ENCODE measurements around the gene JAZF1. TPM values are rescaled to one million over a fixed set of nuclear protein-coding genes. Genes with fewer than 3 reads are reported as not detected.

Gene JAZF1
- total RNA-seq, 1 experiment from 2014 or later, result 6.9 TPM

DNA sequence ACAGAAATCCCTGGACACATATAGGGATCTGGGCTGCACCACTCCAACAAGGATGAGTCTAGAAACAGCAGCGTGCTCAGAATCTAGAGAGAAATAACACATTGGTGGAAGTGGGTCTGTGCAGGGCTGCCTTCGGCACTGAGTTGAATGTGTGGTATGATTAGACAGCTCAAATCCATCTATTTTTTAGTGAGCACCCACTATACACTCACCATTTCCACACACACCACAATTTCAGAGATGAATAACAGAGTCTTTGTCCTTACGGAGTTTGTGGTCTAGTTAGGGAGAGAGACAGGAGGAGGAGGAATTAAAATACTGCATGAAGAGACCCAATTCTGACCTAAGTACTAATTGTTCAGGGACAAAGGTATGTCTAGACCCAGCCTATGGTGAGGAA lies 44.2 kb downstream of the JAZF1 start:
- no peak for DNase-seq (ENCODE audit: low read depth)

GRCh38 chr7:28135760-28136159 lies 44.8 kb downstream of the JAZF1 start:
- DNase-seq (ENCODE audit: low read depth), result no peak

GRCh38 chr7:28135315-28135714 lies 45.3 kb downstream of the JAZF1 start:
- no peak for DNase-seq (ENCODE audit: low read depth)

GRCh38 chr7:28133872-28134271 lies 46.7 kb downstream of the JAZF1 start:
- no peak for DNase-seq (ENCODE audit: low read depth)

DNA sequence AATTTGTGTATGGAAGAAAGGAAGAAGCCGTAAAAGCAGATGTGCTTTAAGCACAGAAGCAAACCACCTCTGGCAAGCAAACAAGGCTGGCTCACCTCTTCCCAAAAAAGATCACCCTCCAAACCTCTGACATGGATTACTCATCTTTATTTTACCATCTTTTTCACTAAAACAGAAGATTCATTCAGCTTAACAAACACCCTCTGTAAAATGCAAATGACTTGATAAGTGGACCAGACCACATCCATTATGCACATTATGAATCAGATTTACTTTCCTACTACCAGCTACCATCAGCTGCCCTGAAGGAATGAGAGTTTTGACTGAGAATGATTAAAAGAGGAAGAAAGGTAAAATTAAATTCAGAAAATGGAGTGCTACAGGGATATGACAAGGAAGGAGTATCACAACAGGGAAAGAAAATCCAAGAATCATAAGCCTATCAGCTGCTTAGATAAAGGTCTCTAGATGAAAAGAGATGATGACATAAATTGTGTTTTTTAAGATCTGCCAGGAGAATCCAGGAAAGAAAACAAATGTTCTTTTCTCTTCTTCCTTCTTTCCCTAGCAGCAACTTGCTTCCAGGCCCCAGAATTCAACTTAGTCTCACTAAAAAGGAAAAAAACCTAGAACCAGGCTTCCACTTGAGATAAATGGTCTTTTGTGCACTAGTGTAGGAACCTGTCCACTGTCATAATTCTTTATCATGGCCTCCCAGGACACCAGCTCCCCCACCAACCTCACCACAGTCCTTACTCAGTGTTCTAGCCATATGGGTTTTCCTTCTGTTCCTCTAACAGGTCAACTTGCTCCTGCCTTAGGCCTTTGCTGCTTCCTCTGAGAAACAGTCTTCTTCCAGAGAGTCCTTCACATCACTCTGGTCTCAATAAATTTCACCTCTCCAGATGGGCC lies 47.4 kb downstream of the JAZF1 start:
- DNase-seq (ENCODE audit: low read depth), result peak; percentile 24

DNA sequence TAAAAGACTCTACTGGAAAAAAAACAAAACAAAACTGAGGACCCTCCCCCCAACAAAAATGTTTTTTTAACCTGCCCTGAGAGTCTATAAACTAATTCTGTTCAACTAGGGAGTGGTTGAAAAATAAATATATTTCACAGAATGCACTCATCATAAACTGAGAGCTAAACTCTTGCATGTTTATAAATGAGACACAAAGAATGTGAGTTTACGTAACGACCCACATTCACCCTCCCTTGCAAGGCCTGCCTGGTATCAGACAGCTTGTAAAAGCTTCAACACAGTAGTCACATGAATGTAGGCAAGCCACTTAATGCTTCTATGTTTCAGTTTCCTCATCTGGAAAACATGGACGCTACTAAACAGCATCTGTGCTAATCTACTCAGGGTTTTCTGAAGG lies 50.3 kb downstream of the JAZF1 start:
- DNase-seq (ENCODE audit: low read depth), result peak; percentile 52

DNA sequence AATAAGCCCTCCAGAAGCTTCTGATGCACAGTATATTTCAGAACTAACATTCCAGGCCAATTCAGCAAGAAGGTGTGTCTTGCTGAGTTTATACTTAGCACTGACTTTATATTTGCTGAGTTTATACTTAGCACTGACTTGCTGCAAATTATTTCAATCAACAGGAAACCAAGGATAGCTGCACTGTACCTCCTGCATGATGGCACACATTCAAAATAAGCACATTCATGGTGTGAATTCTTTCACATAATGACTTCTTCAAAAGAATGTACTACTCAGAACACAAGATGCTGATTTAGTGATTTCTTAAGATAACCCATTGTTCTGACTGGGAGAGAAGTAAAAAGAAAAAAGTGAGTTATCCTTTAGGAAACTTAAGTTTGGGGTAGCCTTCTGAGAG lies 52.0 kb downstream of the JAZF1 start:
- peak; percentile 22 for DNase-seq (ENCODE audit: low read depth)

DNA sequence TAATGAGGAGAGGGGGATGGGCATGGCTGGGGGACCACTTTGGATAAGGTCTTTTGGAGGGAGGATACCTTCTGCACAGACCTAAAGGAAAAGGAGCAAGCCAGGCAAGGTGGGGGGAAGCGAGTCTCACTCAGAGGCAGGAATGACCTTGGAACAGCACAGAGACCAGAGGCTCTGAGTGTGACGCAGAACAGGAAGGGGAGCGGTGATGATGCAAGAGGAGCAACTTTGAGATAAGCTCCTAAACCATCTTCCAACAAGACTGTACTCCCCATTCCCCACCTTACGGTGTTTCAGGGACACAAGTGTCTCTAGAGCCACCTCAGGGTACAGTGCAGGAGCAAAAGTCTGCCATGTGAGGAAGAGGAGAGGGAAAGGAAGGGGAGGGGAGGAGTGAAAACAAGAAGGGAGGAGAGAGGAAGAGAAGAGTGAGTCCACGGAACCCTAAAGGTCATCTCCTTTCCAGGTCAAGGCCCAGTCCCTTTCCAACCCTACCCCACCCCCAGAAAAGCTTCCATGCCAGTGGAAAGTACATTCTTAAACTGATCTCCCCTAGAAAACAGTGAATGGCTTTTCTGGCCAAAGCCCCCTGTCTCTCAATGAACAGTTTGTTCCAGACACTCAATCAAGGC lies 54.1 kb downstream of the JAZF1 start:
- no peak for DNase-seq (ENCODE audit: low read depth)

GRCh38 chr7:28125431-28126409 lies 54.9 kb downstream of the JAZF1 start:
- no peak for DNase-seq (ENCODE audit: low read depth)

DNA sequence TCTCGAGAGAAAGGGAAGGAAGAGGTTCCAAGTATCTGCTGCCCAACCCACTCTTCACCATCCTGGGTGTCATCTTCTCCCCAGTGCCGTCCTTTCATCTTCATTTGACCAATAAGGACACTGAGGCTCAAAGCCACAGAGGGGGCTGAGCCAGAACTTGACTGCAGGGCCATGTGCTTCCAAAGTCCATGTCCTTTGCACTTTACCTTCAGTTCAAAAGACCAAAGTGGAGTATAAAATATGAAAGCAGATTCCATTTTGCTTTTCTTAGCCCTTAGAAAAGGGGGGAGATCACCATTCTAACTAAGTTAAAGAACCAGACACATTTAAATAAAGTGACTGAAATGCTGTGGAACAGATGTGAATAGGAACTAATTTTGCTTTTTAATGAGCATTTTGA lies 56.2 kb downstream of the JAZF1 start:
- DNase-seq (ENCODE audit: low read depth), result no peak

- DNase-seq (ENCODE audit: low read depth), result no peak
Measured at GRCh38 chr7:28123752-28124151, 56.8 kb downstream of the JAZF1 start.

- DNase-seq (ENCODE audit: low read depth), result no peak
Measured at GRCh38 chr7:28121496-28121895, 59.1 kb downstream of the JAZF1 start.

DNA sequence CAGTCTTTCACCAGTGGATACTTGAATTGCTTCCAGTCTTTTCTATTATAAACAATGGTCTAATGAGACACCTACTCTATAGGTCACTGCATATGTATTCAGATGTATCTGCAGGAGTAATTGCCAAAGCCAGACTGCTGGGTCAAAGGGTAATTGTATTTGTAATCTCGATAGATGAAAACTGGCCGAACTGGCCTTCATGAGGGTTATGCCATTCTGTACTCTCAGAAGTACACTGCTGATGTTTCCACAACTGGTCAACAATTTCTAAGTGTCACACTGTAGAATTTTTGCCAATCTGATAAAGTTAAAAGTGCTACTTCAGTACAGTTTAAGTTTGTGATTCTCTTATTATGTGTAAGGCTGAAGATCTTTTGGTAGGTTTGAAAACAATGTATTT lies 64.6 kb downstream of the JAZF1 start:
- DNase-seq (ENCODE audit: low read depth), result no peak

- DNase-seq (ENCODE audit: low read depth), result no peak
Measured at GRCh38 chr7:28115261-28115660, 65.3 kb downstream of the JAZF1 start.

DNA sequence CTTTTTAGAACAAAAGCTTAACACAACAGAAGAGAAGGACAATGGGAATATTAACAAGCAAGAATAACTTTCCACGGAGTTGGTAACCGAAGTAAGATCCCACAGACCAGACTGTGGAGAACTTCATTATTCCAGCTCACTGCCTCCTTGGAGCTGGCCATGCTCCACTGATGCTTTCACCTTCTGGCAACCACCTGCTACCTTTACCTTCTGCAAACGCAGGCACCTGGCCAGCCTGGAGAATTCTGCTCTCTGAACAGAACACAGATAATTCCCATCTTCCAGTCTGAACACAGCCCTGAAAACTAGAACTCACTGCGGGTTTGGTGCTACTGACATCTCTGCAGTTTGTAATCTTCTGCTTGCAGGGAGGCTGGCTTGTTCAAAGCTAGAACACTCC lies 66.5 kb downstream of the JAZF1 start:
- DNase-seq (ENCODE audit: low read depth), result no peak

DNA sequence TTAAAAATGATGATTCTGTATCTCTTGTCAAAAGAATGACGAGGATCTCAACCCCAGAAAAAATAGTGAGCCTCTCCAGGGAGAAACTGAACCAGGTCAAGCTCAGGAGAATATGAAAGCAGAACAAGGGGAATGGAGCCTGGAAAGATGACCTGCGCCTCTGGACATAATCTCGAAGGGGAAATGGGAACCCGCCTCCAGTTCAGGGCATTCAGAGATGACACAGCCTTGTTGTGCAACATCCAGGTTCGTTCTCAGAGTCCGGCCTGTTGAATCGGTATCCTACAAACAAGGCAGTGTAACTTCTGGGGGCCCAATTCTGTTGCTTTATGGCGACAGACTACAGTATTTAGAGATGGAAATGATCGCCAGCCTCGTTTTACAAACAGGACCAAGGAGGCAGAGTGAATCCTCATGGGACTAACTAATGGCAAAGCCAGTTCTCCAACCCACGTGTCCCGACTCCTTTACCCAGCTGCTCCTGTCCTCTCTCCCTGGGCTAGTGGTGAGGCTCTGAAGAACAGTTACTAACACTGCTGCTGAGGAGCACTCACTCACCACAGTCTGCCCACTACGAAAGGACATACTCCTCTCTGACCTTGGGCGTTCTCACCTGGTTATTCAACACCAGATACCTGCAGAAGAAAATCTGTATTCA lies 67.6 kb downstream of the JAZF1 start:
- no peak for DNase-seq (ENCODE audit: low read depth)

DNA sequence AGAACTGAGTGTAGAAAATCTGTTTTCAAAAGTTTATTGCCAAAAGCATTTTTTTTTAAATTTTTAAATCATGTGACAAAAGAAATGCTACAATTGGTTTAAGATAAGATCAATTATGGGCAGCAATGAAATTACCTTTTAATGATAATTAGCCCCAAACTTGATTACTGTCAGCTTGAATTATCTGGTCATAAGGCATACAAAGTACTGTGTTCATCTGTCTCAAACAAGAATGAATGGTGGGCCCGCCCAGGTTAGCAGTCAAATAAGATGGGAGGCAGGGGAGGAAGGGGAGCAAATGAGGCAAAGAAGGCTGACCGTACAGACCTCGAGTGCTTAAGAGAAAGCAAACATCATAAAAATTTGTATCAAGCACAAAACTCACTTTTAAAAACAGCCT lies 68.1 kb downstream of the JAZF1 start:
- no peak for DNase-seq (ENCODE audit: low read depth)

GRCh38 chr7:28112012-28112411 lies 68.6 kb downstream of the JAZF1 start:
- DNase-seq (ENCODE audit: low read depth), result no peak

DNA sequence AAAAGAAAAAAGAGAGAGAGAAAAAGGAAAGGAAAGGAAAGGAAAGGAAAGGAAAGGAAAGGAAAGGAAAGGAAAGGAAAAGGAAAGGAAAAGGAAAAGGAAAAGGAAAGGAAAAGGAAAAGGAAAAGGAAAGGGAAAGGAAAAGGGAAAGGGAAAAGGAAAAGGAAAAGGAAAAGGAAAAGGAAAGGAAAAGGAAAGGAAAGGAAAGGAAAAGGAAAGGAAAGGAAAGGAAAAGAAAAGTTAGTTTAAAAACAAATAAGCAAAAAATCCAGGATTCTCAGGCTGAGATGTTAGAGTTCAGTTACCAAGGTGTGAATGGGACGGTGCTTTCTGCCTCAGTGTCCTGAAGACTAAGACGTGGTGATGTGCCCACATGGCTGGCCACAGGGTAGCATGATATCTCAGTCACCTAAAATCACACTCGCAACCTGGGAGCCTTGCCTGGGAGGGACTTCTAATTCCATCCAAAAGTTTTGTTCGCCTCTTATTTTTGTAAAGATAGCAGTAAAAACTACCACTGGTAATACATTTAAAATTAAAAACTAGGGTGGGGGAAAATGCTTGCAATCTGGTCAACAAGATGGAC lies 70.1 kb downstream of the JAZF1 start:
- no peak for DNase-seq (ENCODE audit: low read depth)

GRCh38 chr7:28108747-28109146 lies 71.8 kb downstream of the JAZF1 start:
- DNase-seq (ENCODE audit: low read depth), result no peak

- peak; percentile 69 for DNase-seq (ENCODE audit: low read depth)
Measured at GRCh38 chr7:28107960-28108359, 72.6 kb downstream of the JAZF1 start.
